H9 (cell line): ENCODE data around the gene ADAMTS2. TPM values are rescaled to one million over a fixed set of nuclear protein-coding genes. Genes with fewer than 3 reads are reported as not detected.

Experiments
- DNase-seq: peaks from one replicate; pipeline ENCODE4 v3.0.0-alpha.2; 2017
- H2AFZ ChIP-seq: one replicate; pipeline ENCODE4 v1.6.1; 2013; ENCODE audit warnings: mild to moderate bottlenecking, low read length, control low read depth, moderate library complexity
- H2AK5ac ChIP-seq: 2 replicates; pipeline ENCODE4 v1.6.1; 2013; ENCODE audit warnings: low read length, control low read depth, mixed read lengths; ENCODE audit not compliant: insufficient read length
- H2BK120ac ChIP-seq: one replicate; pipeline ENCODE4 v1.6.1; 2013; ENCODE audit warnings: low read depth, mild to moderate bottlenecking, low read length, control low read depth, inconsistent platforms; ENCODE audit not compliant: poor library complexity, severe bottlenecking
- H2BK12ac ChIP-seq: 2 replicates; pipeline ENCODE4 v1.6.1; 2013; ENCODE audit warnings: low read length, control low read depth, mixed read lengths, low read depth; ENCODE audit not compliant: insufficient read length
- H2BK15ac ChIP-seq: 2 replicates; pipeline ENCODE4 v1.6.1; 2013; ENCODE audit warnings: low read depth, low read length, control low read depth
- H2BK20ac ChIP-seq: one replicate; pipeline ENCODE4 v1.6.1; 2013; ENCODE audit warnings: low read depth, mild to moderate bottlenecking, low read length, control low read depth, inconsistent platforms; ENCODE audit not compliant: poor library complexity, severe bottlenecking
- H2BK5ac ChIP-seq: 2 replicates; pipeline ENCODE4 v1.6.1; 2013; ENCODE audit warnings: low read length, control low read depth, mixed read lengths; ENCODE audit not compliant: insufficient read length
- H3K14ac ChIP-seq: 2 replicates; pipeline ENCODE4 v1.6.1; 2013; ENCODE audit warnings: low read length, control low read depth; ENCODE audit not compliant: insufficient read depth
- H3K18ac ChIP-seq: 2 replicates; pipeline ENCODE4 v1.6.1; 2013; ENCODE audit warnings: low read depth, mild to moderate bottlenecking, mixed read lengths, low read length, control low read depth; ENCODE audit not compliant: insufficient read length
- H3K23ac ChIP-seq: 2 replicates; pipeline ENCODE4 v1.6.1; 2013; ENCODE audit warnings: low read length, control low read depth, mixed read lengths, low read depth; ENCODE audit not compliant: insufficient read length
- H3K23me2 ChIP-seq: 2 replicates; pipeline ENCODE4 v1.6.1; 2013; ENCODE audit warnings: low read depth, mild to moderate bottlenecking, mixed read lengths, low read length, control low read depth; ENCODE audit not compliant: insufficient read length, poor library complexity, severe bottlenecking
- H3K27ac ChIP-seq: 2 replicates; pipeline ENCODE4 v1.5.1; 2013; ENCODE audit warnings: low read length, control low read depth, mixed read lengths, low read depth; ENCODE audit not compliant: insufficient read length
- H3K27me3 ChIP-seq: 2 replicates; pipeline ENCODE4 v1.6.1; 2013; ENCODE audit warnings: low read length, control low read depth, inconsistent platforms; ENCODE audit not compliant: insufficient read depth
- H3K4ac ChIP-seq: 2 replicates; pipeline ENCODE4 v1.6.1; 2013; ENCODE audit warnings: low read depth, mild to moderate bottlenecking, control low read depth, inconsistent platforms, low read length, moderate library complexity
- H3K4me1 ChIP-seq: 2 replicates; pipeline ENCODE4 v1.6.1; 2013; ENCODE audit warnings: low read length, control low read depth, inconsistent platforms; ENCODE audit not compliant: insufficient read depth
- H3K4me2 ChIP-seq: 2 replicates; pipeline ENCODE4 v1.6.1; 2013; ENCODE audit warnings: low read length, control low read depth, mixed read lengths; ENCODE audit not compliant: insufficient read length, insufficient read depth
- H3K56ac ChIP-seq: 2 replicates; pipeline ENCODE4 v1.6.1; 2013; ENCODE audit warnings: low read depth, mild to moderate bottlenecking, mixed read lengths, low read length, control low read depth; ENCODE audit not compliant: insufficient read length
- H3K79me1 ChIP-seq: 2 replicates; pipeline ENCODE4 v1.6.1; 2013; ENCODE audit warnings: low read depth, mild to moderate bottlenecking, moderate library complexity, low read length, control low read depth, inconsistent platforms; ENCODE audit not compliant: insufficient read depth, poor library complexity, severe bottlenecking
- H3K79me2 ChIP-seq: 2 replicates; pipeline ENCODE4 v1.6.1; 2013; ENCODE audit warnings: low read length, control low read depth, inconsistent platforms; ENCODE audit not compliant: insufficient read depth
- H3K9ac ChIP-seq: 2 replicates; pipeline ENCODE4 v1.6.1; 2013; ENCODE audit warnings: low read length, control low read depth, mixed read lengths; ENCODE audit not compliant: insufficient read length; ENCODE audit errors: extremely low read depth
- H3K9me3 ChIP-seq: one replicate; pipeline ENCODE4 v1.6.1; 2013; ENCODE audit warnings: low read depth, low read length, inconsistent platforms; ENCODE audit not compliant: control insufficient read depth
- H3T11ph ChIP-seq: one replicate; pipeline ENCODE4 v1.6.1; 2013; ENCODE audit warnings: mild to moderate bottlenecking, low read length, control low read depth, inconsistent platforms
- H4K20me1 ChIP-seq: one replicate; pipeline ENCODE4 v1.6.1; 2013; ENCODE audit not compliant: control insufficient read depth, insufficient read length, insufficient read depth
- H4K5ac ChIP-seq: 2 replicates; pipeline ENCODE4 v1.6.1; 2013; ENCODE audit warnings: low read depth, mild to moderate bottlenecking, mixed read lengths, low read length, control low read depth; ENCODE audit not compliant: insufficient read length
- H4K8ac ChIP-seq: replicated peaks from 2 replicates; pipeline ENCODE4 v1.6.1; 2013; ENCODE audit warnings: low read length, control low read depth, mixed read lengths, low read depth; ENCODE audit not compliant: insufficient read length
- H4K91ac ChIP-seq: 2 replicates; pipeline ENCODE4 v1.6.1; 2013; ENCODE audit warnings: low read depth, mild to moderate bottlenecking, moderate library complexity, mixed read lengths, low read length, control low read depth; ENCODE audit not compliant: insufficient read length
- H3K27ac Mint-ChIP-seq, 3 experiments: 2 replicates in 2 of 3; 3 replicates in 1 of 3; pipeline ENCODE4 v1.8.0; 2020 to 2021; ENCODE audit warnings: mixed read lengths in 3 of 3, mild to moderate bottlenecking in 1 of 3, moderate library complexity in 1 of 3
- H3K27me3 Mint-ChIP-seq: 2 replicates; pipeline ENCODE4 v1.8.0; 2021; ENCODE audit warnings: low read depth, mild to moderate bottlenecking, moderate library complexity, mixed read lengths
- H3K36me3 Mint-ChIP-seq, 3 experiments: 2 replicates in 2 of 3; 3 replicates in 1 of 3; pipeline ENCODE4 v1.8.0; 2020 to 2021; ENCODE audit warnings: low read depth in 3 of 3, mixed read lengths in 3 of 3; ENCODE audit not compliant: insufficient read depth in 1 of 3
- H3K4me1 Mint-ChIP-seq, 2 experiments: 2 replicates each; pipeline ENCODE4 v1.8.0; 2020; ENCODE audit warnings: mixed read lengths in 2 of 2
- H3K4me3 Mint-ChIP-seq, 2 experiments: 2 replicates in 1 of 2; 3 replicates in 1 of 2; pipeline ENCODE4 v1.8.0; 2020 to 2021; ENCODE audit warnings: mild to moderate bottlenecking in 2 of 2, mixed read lengths in 2 of 2, moderate library complexity in 1 of 2
- H3K9me3 Mint-ChIP-seq, 2 experiments: 2 replicates in 1 of 2; 3 replicates in 1 of 2; pipeline ENCODE4 v1.8.0; 2020; ENCODE audit warnings: mild to moderate bottlenecking in 2 of 2, mixed read lengths in 2 of 2, moderate library complexity in 1 of 2
- CTCF ChIP-seq: fragments of 200-600 bp; sonication (generic); conservative IDR thresholded peaks from 3 replicates; pipeline ENCODE4 v1.8.0; 2021; ENCODE audit warnings: antibody characterized with exemption, mild to moderate bottlenecking
- WGBS: extraction: QIAGEN DNeasy Blood & Tissue Kit; methylation state at CpG from one replicate; pipeline ENCODE4 v1.1.7; 2013; ENCODE audit warnings: missing lambda C conversion rate, low lambda C conversion rate, mixed read lengths; ENCODE audit not compliant: insufficient read length; ENCODE audit errors: extremely low coverage; 5-methylcytosine and 5-hydroxymethylcytosine counted together
- total RNA-seq: library from RNA; stranded (reverse); gene quantifications from 2 replicates; pipeline ENCODE4 v1.2.1, GENCODE V29; 2021

Gene ADAMTS2
- total RNA-seq, 1 experiment from 2014 or later: 5.4 TPM

- Mint-ChIP-seq H3K4me3 (no peak overlapping the region), H3K9me3 (peaks cover 9 to 10% of the 10 kb centered on the region in 2 experiments; a peak in 4 of 5 replicates), H3K36me3 (peaks cover 0 to 5% (median 0%) of the 10 kb centered on the region in 3 experiments; a peak in 3 of 7 replicates), H3K27me3 (no peaks in the 10 kb centered on the region; the same call in 1 of the 2 replicates), H3K4me1 (peaks cover 2 to 26% of the 10 kb centered on the region in 2 experiments; a peak in 3 of 4 replicates), H3K27ac (peak overlapping the region in 2 of 3 experiments; percentile 15 to 55; a peak in 2 of 7 replicates)
- DNase-seq: no peak
- Histone ChIP-seq H2BK12ac (no peak overlapping the region), H3K4ac (no peak overlapping the region), H3K14ac (peak overlapping the region; percentile 34; the same call in 1 of the 2 replicates), H2BK120ac (no peak overlapping the region), H3K79me2 (no peaks in the 10 kb centered on the region), H3K79me1 (no peaks in the 10 kb centered on the region), H2AFZ (no peak overlapping the region), H4K20me1 (no peaks in the 10 kb centered on the region), H3T11ph (no peak overlapping the region), H3K56ac (no peak overlapping the region), H3K9ac (no peak overlapping the region), H2BK20ac (no peak overlapping the region), H4K5ac (no peak overlapping the region), H4K8ac (no peak overlapping the region), H4K91ac (no peak overlapping the region), H3K4me2 (no peak overlapping the region), H3K9me3 (no peaks in the 10 kb centered on the region), H3K27ac (no peak overlapping the region), H3K27me3 (no peaks in the 10 kb centered on the region), H3K18ac (no peak overlapping the region), H2AK5ac (no peak overlapping the region), H3K23me2 (peaks cover 2% of the 10 kb centered on the region), H3K23ac (no peak overlapping the region), H2BK15ac (no peak overlapping the region), H3K4me1 (no peaks in the 10 kb centered on the region), H2BK5ac (no peak overlapping the region)
- WGBS: no CpG with 5 or more reads among the region's 16 CpGs
- no peak for TF ChIP-seq CTCF
Observed at GRCh38 chr5:179315356-179315890, 29.8 kb downstream of the ADAMTS2 start.
